Type B pancreatic cell (in vitro differentiated cells): ENCODE results near the gene MEPCE. TPM values are rescaled to one million over a fixed set of nuclear protein-coding genes. Genes with fewer than 3 reads are reported as not detected.

Experiments
- DNase-seq: peaks from one replicate; pipeline ENCODE4 v3.0.0; 2021; ENCODE audit warnings: mixed read lengths; ENCODE audit not compliant: unreplicated experiment; ENCODE audit errors: extremely low spot score
- H3K27ac Mint-ChIP-seq: 2 replicates; pipeline ENCODE4 v1.8.0; 2021; ENCODE audit warnings: mild to moderate bottlenecking, mixed read lengths
- H3K27me3 Mint-ChIP-seq: 2 replicates; pipeline ENCODE4 v1.8.0; 2021; ENCODE audit warnings: mixed read lengths
- H3K36me3 Mint-ChIP-seq: 2 replicates; pipeline ENCODE4 v1.8.0; 2021; ENCODE audit warnings: mixed read lengths
- H3K4me1 Mint-ChIP-seq: one replicate; pipeline ENCODE4 v1.8.0; 2021; ENCODE audit warnings: mixed read lengths; ENCODE audit not compliant: unreplicated experiment
- H3K4me3 Mint-ChIP-seq: 2 replicates; pipeline ENCODE4 v1.8.0; 2021; ENCODE audit warnings: mild to moderate bottlenecking, mixed read lengths
- H3K9me3 Mint-ChIP-seq: 2 replicates; pipeline ENCODE4 v1.8.0; 2021; ENCODE audit warnings: mixed read lengths
- CTCF ChIP-seq: fragments of 200-600 bp; sonication (generic); conservative IDR thresholded peaks from 2 replicates; pipeline ENCODE4 v1.5.0; 2021; ENCODE audit warnings: antibody characterized with exemption, mild to moderate bottlenecking
- total RNA-seq: library from RNA; stranded (reverse); gene quantifications from 2 replicates; pipeline ENCODE4 v1.2.1, GENCODE V29; 2021; ENCODE audit warnings: low replicate concordance

Gene MEPCE
- total RNA-seq, 1 donor from 2014 or later = 36.6 TPM

- DNase-seq = peak; percentile 94
- Mint-ChIP-seq H3K27ac (peak within 1 kb of the TSS; percentile 100), H3K9me3 (no peaks in the 10 kb centered on the region), H3K27me3 (peaks cover 17% of the 10 kb centered on the region), H3K4me1 (peaks cover 19% of the 10 kb centered on the region), H3K36me3 (peaks cover 13% of the 10 kb centered on the region), H3K4me3 (peak within 1 kb of the TSS; percentile 99)
- TF ChIP-seq CTCF = no peak
These were observed 1.2 kb upstream of the MEPCE start, which contains the start of gene ZCWPW1 for GRCh38 chr7:100428199-100428966. ZCWPW1 (minus strand) TSS chr7:100428703; CDS start chr7:100420649, 8,054 bp downstream.

- Mint-ChIP-seq H3K27ac (peak overlapping the region; percentile 100), H3K9me3 (no peaks in the 10 kb centered on the region), H3K27me3 (peaks cover 17% of the 10 kb centered on the region), H3K4me1 (peaks cover 24% of the 10 kb centered on the region), H3K4me3 (peak overlapping the region; percentile 99), H3K36me3 (peaks cover 18% of the 10 kb centered on the region)
- DNase-seq = peak; percentile 100
- peak; percentile 52 for TF ChIP-seq CTCF
These were observed 529 bp upstream of the MEPCE start for GRCh38 chr7:100428967-100429636.

- H3K4me1 Mint-ChIP-seq = peaks cover 35% of the 10 kb centered on the region
- no peaks in the 10 kb centered on the region for H3K9me3 Mint-ChIP-seq
- peaks cover 23% of the 10 kb centered on the region for H3K36me3 Mint-ChIP-seq
- no peak for DNase-seq
- peaks cover 17% of the 10 kb centered on the region for H3K27me3 Mint-ChIP-seq
- TF ChIP-seq CTCF = no peak
- peak overlapping the region; percentile 89 for H3K4me3 Mint-ChIP-seq
- peak overlapping the region; percentile 81 for H3K27ac Mint-ChIP-seq
These were observed 1.1 kb downstream of the MEPCE start for GRCh38 chr7:100430493-100431285.

GRCh38 chr7:100431286-100431735 is 1.7 kb downstream of the MEPCE start:
- Mint-ChIP-seq H3K4me3 (peak overlapping the region; percentile 90), H3K36me3 (peaks cover 23% of the 10 kb centered on the region), H3K9me3 (no peaks in the 10 kb centered on the region), H3K27ac (peak overlapping the region; percentile 72), H3K4me1 (peaks cover 35% of the 10 kb centered on the region), H3K27me3 (peaks cover 17% of the 10 kb centered on the region)
- DNase-seq = no peak
- TF ChIP-seq CTCF = no peak

- H3K27me3 Mint-ChIP-seq = peaks cover 17% of the 10 kb centered on the region
- peak overlapping the region; percentile 93 for H3K27ac Mint-ChIP-seq
- no peak for DNase-seq
- H3K4me3 Mint-ChIP-seq = peak overlapping the region; percentile 90
- peaks cover 35% of the 10 kb centered on the region for H3K4me1 Mint-ChIP-seq
- H3K36me3 Mint-ChIP-seq = peaks cover 26% of the 10 kb centered on the region
- no peaks in the 10 kb centered on the region for H3K9me3 Mint-ChIP-seq
- no peak for TF ChIP-seq CTCF
These were observed 2.4 kb downstream of the MEPCE start for GRCh38 chr7:100432053-100432452.
